Stimulated activated CD8-positive, alpha-beta memory T cell treated with anti-CD3 and anti-CD28 coated beads, Interleukin-15, amount 100 ng/mL, for 4 hours (primary cell): ENCODE data around the gene MAN1C1.
"Not testable (repeated sequence)": the region's sequence is repeated elsewhere in the genome, so short reads cannot be mapped to it uniquely, and the experiment has no call there.

ENCODE experiments used
- DNase-seq, 2 donors: peaks; one replicate each; pipeline ENCODE4 v3.0.0-alpha.2; 2020; ENCODE audit warnings: low read depth in 2 of 2

Gene MAN1C1

GRCh38 chr1:25680701-25681100 is 64.1 kb downstream of the MAN1C1 start:
- no peak for DNase-seq

- no peak for DNase-seq
Measured at GRCh38 chr1:25682059-25682601, 65.5 kb downstream of the MAN1C1 start.

DNA sequence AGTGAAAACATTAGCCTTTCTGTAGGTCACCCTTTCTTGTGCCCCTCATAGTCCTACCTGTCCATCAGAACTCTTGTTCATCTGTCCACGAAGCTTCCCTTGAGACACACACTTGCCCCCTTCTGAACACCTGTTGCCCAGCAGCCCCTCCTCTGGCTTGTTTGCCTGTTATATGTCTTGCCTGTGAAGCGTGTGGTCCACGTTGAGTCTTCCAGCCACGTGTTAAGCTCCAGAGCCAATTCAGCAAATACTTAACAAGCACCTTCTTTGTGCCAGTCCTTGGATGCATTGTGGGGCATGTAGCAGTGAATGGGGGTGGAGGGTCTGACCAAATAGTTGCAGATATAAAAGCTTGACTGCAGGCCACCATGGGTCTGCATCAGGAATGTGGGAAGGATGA is 66.6 kb downstream of the MAN1C1 start:
- no peak for DNase-seq

GRCh38 chr1:25683731-25684130 is 67.1 kb downstream of the MAN1C1 start:
- no peak for DNase-seq

- DNase-seq: no peak
Measured at GRCh38 chr1:25684216-25684965, 67.8 kb downstream of the MAN1C1 start.

DNA sequence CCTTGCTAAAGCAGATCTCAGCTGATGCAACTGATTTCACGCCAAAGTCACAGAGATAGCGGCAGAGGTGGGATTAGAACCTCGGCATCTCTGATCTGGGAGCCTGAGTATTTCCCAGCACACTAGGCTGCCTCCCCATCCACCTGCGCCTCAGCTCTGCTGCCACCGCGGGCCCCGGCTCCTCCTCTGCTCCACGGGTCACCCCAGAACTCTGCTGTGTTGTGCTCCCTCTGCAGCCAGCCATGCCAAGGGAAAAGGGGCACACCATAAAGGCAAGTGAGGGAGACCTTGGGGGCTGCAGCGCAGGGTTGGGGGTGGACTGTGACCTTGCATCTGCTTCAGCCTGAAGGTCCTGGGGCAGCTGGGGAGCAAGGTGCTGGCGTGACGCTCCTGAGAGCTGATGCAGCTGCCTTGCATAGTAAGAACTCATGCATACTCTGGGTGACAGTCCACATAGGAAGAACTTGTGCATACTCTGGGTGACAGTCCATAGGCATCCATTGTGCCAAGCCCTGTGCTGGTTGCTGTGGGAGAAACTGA is 68.7 kb downstream of the MAN1C1 start:
- DNase-seq: no peak

- DNase-seq: no peak
Measured at GRCh38 chr1:25685938-25686665, 69.5 kb downstream of the MAN1C1 start.

- no peak for DNase-seq
Measured at GRCh38 chr1:25687221-25688017, 70.8 kb downstream of the MAN1C1 start.

- no peak for DNase-seq
Measured at GRCh38 chr1:25688390-25689119, 72.0 kb downstream of the MAN1C1 start.

DNA sequence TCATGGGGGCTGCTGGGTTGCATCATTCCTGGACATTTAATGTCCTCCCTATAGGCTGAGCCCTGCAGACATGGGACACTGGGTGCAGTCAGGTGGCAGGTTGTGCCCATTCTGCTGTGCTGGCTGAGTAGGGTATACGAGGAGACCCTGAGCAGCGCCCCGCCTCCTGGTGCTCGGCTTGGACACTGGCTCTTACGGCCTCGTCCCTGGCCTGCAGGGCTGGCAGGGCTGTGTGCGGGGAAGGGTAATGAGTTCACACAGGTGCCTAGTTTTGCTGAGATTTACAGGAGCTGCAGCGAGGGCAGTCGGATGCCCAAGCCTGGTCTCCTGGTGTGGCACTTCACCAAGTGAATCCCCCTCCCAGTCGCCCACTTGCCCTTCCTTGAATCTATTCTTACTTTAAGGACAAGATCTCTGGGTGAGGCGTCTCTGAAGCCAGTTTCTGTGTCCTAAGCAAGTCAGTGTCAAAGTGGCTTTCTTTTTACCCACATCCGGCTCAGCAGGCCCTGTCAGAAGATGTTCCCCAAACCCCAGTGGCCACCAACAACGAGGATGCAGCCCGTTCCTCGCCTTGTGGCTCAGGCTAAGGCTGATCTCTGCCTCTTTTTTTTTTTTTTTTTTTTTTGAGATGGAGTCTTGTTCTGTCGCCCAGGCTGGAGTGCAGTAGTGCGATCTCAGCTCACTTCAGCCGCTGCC is 73.2 kb downstream of the MAN1C1 start:
- DNase-seq: no peak

- DNase-seq: no peak
Measured at GRCh38 chr1:25690396-25690956, 73.9 kb downstream of the MAN1C1 start.

- no peak for DNase-seq
Measured at GRCh38 chr1:25691211-25691610, 74.6 kb downstream of the MAN1C1 start.

DNA sequence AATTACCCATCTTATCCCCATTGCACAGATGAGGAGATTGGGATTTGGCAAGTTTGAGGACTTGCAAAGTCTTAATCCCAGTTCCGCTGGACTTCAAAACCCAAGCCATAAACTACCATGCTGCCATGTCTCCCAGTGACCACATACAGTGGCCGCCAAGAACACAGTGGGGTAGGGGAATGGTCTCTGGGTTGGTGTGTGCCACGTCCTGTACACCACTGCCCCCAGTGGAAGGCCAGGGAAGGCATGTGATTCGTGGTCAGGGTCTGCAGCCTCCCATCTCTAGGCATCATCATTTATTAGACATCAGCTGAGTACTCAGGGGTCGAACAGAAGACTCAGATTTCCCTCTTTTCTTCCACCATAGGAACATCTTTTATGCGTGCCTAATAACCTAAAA is 76.0 kb downstream of the MAN1C1 start:
- DNase-seq: no peak

DNA sequence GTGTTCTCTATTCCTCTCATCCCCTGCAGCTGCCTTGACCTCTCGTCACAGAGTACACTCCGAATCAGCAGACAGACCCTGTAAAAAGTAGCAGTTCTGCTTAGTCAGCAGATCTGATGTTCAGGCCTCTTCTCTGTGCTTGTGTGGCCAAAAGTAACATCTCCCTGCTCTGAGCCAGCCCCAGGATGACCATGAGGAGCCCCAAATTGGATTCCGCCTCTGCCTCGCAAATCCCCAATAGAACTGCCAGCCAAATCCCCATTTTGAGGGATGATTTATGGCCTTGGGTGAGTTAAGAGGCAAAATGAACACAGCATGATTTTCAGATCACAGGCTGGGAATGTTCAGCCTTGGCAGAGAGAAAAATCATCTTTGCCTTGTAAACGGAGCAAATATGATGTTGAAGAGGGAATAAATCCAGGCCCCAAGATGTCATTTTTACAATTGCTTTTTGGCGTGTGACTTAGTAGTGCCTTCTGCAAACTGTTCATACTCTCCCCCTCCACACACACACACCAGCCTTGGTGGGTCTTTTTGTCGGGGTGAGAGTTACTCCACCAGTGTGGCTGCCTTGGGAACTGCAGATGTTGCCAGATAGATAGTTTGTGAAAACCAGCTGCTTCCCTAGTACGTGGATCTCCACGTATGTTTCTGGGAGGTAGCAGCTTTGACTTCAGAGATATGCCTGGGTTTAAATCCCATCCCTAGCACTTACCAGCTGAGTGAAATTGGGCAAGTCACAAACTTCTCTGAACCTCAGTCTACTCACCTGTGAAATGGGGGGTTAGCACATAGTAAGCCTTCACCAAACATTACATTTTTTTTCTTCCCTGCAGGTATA is 77.8 kb downstream of the MAN1C1 start:
- DNase-seq: no peak

GRCh38 chr1:25695090-25695770 is 78.6 kb downstream of the MAN1C1 start:
- DNase-seq: no peak

GRCh38 chr1:25695771-25696311 is 79.2 kb downstream of the MAN1C1 start:
- no peak for DNase-seq

- not testable (repeated sequence) for DNase-seq
Measured at GRCh38 chr1:25696643-25697042, 80.1 kb downstream of the MAN1C1 start.

- DNase-seq: no peak
Measured at GRCh38 chr1:25697435-25698217, 81.0 kb downstream of the MAN1C1 start.
